Astrocyte (in vitro differentiated cells and primary cell): ENCODE results near the gene DERL3. TPM values are rescaled to one million over a fixed set of nuclear protein-coding genes. Genes with fewer than 3 reads are reported as not detected.

Source experiments
- DNase-seq: peaks from one replicate; pipeline ENCODE4 v3.0.0-alpha.2; 2010; ENCODE audit warnings: low read depth
- FAIRE-seq: peaks from 2 replicates; lab custom pipeline; 2011; peaks lifted over from hg19 to GRCh38; lab: Jason Lieb, UNC
- H2AFZ ChIP-seq: 2 replicates; pipeline ENCODE4 v1.6.0; 2012; ENCODE audit warnings: low read depth, low read length, inconsistent platforms
- H3K27ac ChIP-seq: 2 replicates; pipeline ENCODE4 v1.5.1; 2011; ENCODE audit warnings: low read depth, low read length, inconsistent platforms
- H3K27me3 ChIP-seq: 2 replicates; pipeline ENCODE4 v1.6.0; 2011; ENCODE audit warnings: low read length, inconsistent platforms; ENCODE audit not compliant: insufficient read depth
- H3K36me3 ChIP-seq: 2 replicates; pipeline ENCODE4 v1.5.1; 2011; ENCODE audit warnings: low read length, inconsistent platforms; ENCODE audit not compliant: insufficient read depth
- H3K4me1 ChIP-seq: 2 replicates; pipeline ENCODE4 v1.5.1; 2011; ENCODE audit warnings: low read length, inconsistent platforms; ENCODE audit not compliant: insufficient read depth
- H3K4me2 ChIP-seq: 2 replicates; pipeline ENCODE4 v1.6.0; 2012; ENCODE audit warnings: low read length, inconsistent platforms
- H3K4me3 ChIP-seq: 2 replicates; pipeline ENCODE4 v1.5.1; 2011; ENCODE audit warnings: low read depth, mild to moderate bottlenecking, low read length, inconsistent platforms; ENCODE audit not compliant: insufficient read depth
- H3K79me2 ChIP-seq: 2 replicates; pipeline ENCODE4 v1.6.0; 2012; ENCODE audit warnings: mild to moderate bottlenecking, low read length, inconsistent platforms; ENCODE audit not compliant: insufficient read depth
- H3K9ac ChIP-seq: 2 replicates; pipeline ENCODE4 v1.6.0; 2012; ENCODE audit warnings: mild to moderate bottlenecking, low read length, inconsistent platforms
- H3K9me3 ChIP-seq: 2 replicates; pipeline ENCODE4 v1.5.1; 2012; ENCODE audit warnings: low read depth, mild to moderate bottlenecking, low read length, inconsistent platforms; ENCODE audit not compliant: insufficient read depth
- H4K20me1 ChIP-seq: 2 replicates; pipeline ENCODE4 v1.6.0; 2012; ENCODE audit warnings: low read length, inconsistent platforms; ENCODE audit not compliant: insufficient read depth
- H3K27ac Mint-ChIP-seq: one replicate; pipeline ENCODE4 v1.8.0; 2021; ENCODE audit warnings: mild to moderate bottlenecking, mixed read lengths; ENCODE audit not compliant: unreplicated experiment
- H3K27me3 Mint-ChIP-seq: one replicate; pipeline ENCODE4 v1.8.0; 2021; ENCODE audit warnings: low read depth, mixed read lengths; ENCODE audit not compliant: unreplicated experiment
- H3K36me3 Mint-ChIP-seq: one replicate; pipeline ENCODE4 v1.8.0; 2021; ENCODE audit warnings: low read depth, mixed read lengths; ENCODE audit not compliant: unreplicated experiment
- H3K4me1 Mint-ChIP-seq: one replicate; pipeline ENCODE4 v1.8.0; 2021; ENCODE audit warnings: low read depth, mixed read lengths; ENCODE audit not compliant: unreplicated experiment
- H3K4me3 Mint-ChIP-seq: one replicate; pipeline ENCODE4 v1.8.0; 2021; ENCODE audit warnings: mild to moderate bottlenecking, moderate library complexity, mixed read lengths; ENCODE audit not compliant: unreplicated experiment
- H3K9me3 Mint-ChIP-seq: one replicate; pipeline ENCODE4 v1.8.0; 2021; ENCODE audit warnings: mild to moderate bottlenecking, mixed read lengths; ENCODE audit not compliant: unreplicated experiment
- CTCF ChIP-seq: IDR thresholded peaks from 2 replicates; pipeline ENCODE4 v1.5.1; 2011; ENCODE audit warnings: low read depth, mild to moderate bottlenecking, inconsistent platforms, low read length, moderate library complexity; ENCODE audit not compliant: insufficient read depth
- EZH2 ChIP-seq: IDR thresholded peaks from 2 replicates; pipeline ENCODE4 v1.6.1; 2012; ENCODE audit warnings: mild to moderate bottlenecking, low read length, inconsistent platforms; ENCODE audit not compliant: insufficient read depth
- total RNA-seq: library from RNA; stranded (reverse); gene quantifications from 2 replicates; pipeline ENCODE4 v1.2.1, GENCODE V29; 2021

The DERL3 gene
- total RNA-seq, 1 donor from 2014 or later: 0.82 TPM

DNA sequence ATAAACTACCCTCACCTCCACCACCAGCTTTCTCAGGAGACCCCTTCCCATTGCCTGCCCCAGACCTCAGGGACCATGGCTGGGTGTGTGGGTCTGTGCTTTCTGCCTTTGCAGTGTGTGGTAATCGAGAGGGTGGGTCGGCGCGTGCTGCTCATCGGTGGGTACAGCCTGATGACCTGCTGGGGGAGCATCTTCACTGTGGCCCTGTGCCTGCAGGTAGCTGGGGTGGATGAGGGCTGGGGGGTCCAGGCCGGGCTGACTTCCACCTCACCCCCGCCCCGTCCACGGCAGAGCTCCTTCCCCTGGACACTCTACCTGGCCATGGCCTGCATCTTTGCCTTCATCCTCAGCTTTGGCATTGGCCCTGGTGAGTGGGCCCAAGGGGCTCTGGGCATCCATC is 44.9 kb upstream of the DERL3 start:
- no peak overlapping the region for H3K27ac ChIP-seq
- H3K27me3 ChIP-seq: no peaks in the 10 kb centered on the region
- Mint-ChIP-seq H3K4me3 (no peak overlapping the region), H3K9me3 (no peaks in the 10 kb centered on the region), H3K27me3 (no peaks in the 10 kb centered on the region), H3K36me3 (peaks cover 12% of the 10 kb centered on the region), H3K27ac (no peak overlapping the region), H3K4me1 (peaks cover 4% of the 10 kb centered on the region)
- TF ChIP-seq EZH2 (no peak), CTCF (no peak)
- peaks cover 7% of the 10 kb centered on the region for H3K4me1 ChIP-seq
- H3K36me3 ChIP-seq: no peaks in the 10 kb centered on the region
- no peaks in the 10 kb centered on the region for H3K9me3 ChIP-seq
- no peaks in the 10 kb centered on the region for H3K79me2 ChIP-seq
- DNase-seq (no peak), FAIRE-seq (no peak)
- H2AFZ ChIP-seq: no peak overlapping the region
- H3K4me3 ChIP-seq: no peak overlapping the region
- H3K4me2 ChIP-seq: no peak overlapping the region
- H4K20me1 ChIP-seq: no peaks in the 10 kb centered on the region
- no peak overlapping the region for H3K9ac ChIP-seq

GRCh38 chr22:23882370-23882769 is 43.6 kb upstream of the DERL3 start:
- Mint-ChIP-seq H3K9me3 (no peaks in the 10 kb centered on the region), H3K27me3 (no peaks in the 10 kb centered on the region), H3K4me1 (peaks cover 1% of the 10 kb centered on the region), H3K36me3 (peaks cover 20% of the 10 kb centered on the region), H3K4me3 (no peak overlapping the region), H3K27ac (no peak overlapping the region)
- Histone ChIP-seq H3K4me1 (no peaks in the 10 kb centered on the region), H3K4me3 (no peak overlapping the region), H4K20me1 (no peaks in the 10 kb centered on the region), H3K9ac (no peak overlapping the region), H3K36me3 (no peaks in the 10 kb centered on the region), H3K4me2 (no peak overlapping the region), H3K79me2 (no peaks in the 10 kb centered on the region), H3K9me3 (no peaks in the 10 kb centered on the region), H2AFZ (no peak overlapping the region), H3K27ac (no peak overlapping the region), H3K27me3 (no peaks in the 10 kb centered on the region)
- no peak for TF ChIP-seq CTCF
- no peak for TF ChIP-seq EZH2
- FAIRE-seq (no peak), DNase-seq (no peak)

- TF ChIP-seq CTCF: no peak
- TF ChIP-seq EZH2: no peak
- no peak overlapping the region for H3K27ac Mint-ChIP-seq
- H3K4me3 ChIP-seq: no peak overlapping the region
- H4K20me1 ChIP-seq: no peaks in the 10 kb centered on the region
- H3K9me3 Mint-ChIP-seq: no peaks in the 10 kb centered on the region
- H3K4me1 ChIP-seq: no peaks in the 10 kb centered on the region
- no peak overlapping the region for H3K9ac ChIP-seq
- no peak overlapping the region for H3K4me3 Mint-ChIP-seq
- no peaks in the 10 kb centered on the region for H3K79me2 ChIP-seq
- no peaks in the 10 kb centered on the region for H3K36me3 ChIP-seq
- H3K27me3 ChIP-seq: no peaks in the 10 kb centered on the region
- H3K27me3 Mint-ChIP-seq: no peaks in the 10 kb centered on the region
- peaks cover 1% of the 10 kb centered on the region for H3K4me1 Mint-ChIP-seq
- H3K27ac ChIP-seq: no peak overlapping the region
- H3K36me3 Mint-ChIP-seq: peaks cover 37% of the 10 kb centered on the region
- H2AFZ ChIP-seq: no peak overlapping the region
- no peak overlapping the region for H3K4me2 ChIP-seq
- H3K9me3 ChIP-seq: no peaks in the 10 kb centered on the region
- FAIRE-seq (no peak), DNase-seq (no peak)
Observed at GRCh38 chr22:23878219-23878618, 39.4 kb upstream of the DERL3 start.
